ENCODE results near the gene AGAP5.
A peak's percentile ranks its signal among the peaks of the same experiment; 100 is the strongest.

The AGAP5 gene

GRCh38 chr10:73625004-73625883 lies 72.7 kb downstream of the AGAP5 start:
- peak; percentile 24 for DNase-seq
